GM20431 (cell line): Measurements from ENCODE around the gene PTCD1.
"Not testable (repeated sequence)": the region's sequence is repeated elsewhere in the genome, so short reads cannot be mapped to it uniquely, and the experiment has no call there.

Experiments used
- in situ Hi-C: fragments of 300-500 bp; cut with MseI, MboI; formaldehyde crosslinking; loops from one replicate; pipeline ENCODE4 v1.15.0; 2020; ENCODE audit warnings: low sequenced_read_pairs; ENCODE audit not compliant: unreplicated experiment

Gene PTCD1

GRCh38 chr7:99451936-99452335 lies 13.3 kb upstream of the PTCD1 start:
- in situ Hi-C loops: no loop called here

GRCh38 chr7:99449326-99449725 lies 10.7 kb upstream of the PTCD1 start:
- in situ Hi-C loops: no loop called here

- in situ Hi-C loops: no loop called here
These were observed 10.3 kb upstream of the PTCD1 start for GRCh38 chr7:99448855-99449254.

DNA sequence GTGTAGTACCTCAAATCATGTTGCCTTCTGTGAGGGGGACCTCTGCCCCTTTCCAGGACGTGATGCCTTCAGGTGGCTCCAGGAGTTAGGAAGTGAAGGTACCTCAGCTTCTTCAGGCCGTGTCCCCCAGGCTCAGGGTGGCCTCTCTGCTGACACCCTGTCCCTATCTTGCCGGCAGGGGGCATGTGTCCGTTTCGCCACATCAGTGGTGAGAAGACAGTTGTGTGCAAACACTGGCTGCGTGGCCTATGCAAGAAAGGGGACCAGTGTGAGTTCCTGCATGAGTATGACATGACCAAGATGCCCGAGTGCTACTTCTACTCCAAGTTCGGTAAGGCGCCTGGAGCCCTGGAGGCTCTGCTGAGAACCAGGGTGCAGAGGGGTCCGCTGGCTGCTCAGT lies 9.3 kb upstream of the PTCD1 start:
- in situ Hi-C loops: no loop called here

GRCh38 chr7:99446096-99446495 lies 7.5 kb upstream of the PTCD1 start:
- in situ Hi-C loops: no loop called here

- in situ Hi-C loops: no loop called here
These were observed 1.6 kb upstream of the PTCD1 start for GRCh38 chr7:99440195-99440594.

GRCh38 chr7:99437946-99438572 lies 539 bp downstream of the PTCD1 start:
- in situ Hi-C loops: no loop called here

DNA sequence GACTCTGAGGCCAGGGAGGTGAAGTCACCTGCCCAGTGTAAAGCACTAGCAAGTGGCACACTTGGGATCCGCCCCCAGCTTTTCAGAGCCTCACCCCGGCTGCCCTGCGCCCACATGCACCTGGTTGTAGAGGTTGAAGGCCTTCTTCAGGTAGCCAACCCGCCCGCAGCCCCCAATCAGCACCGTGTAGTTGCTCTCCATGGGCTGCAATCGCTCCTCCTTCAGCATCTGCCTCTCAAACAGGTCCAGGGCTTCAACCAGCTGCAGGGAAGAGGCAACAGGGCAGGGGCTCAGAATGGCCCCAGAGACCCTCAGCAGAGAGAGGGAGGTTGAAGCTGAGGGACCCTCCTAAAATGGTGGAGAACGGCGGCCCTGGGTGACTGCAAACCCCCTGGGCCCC lies 5.4 kb downstream of the PTCD1 start:
- in situ Hi-C loops: no loop called here

DNA sequence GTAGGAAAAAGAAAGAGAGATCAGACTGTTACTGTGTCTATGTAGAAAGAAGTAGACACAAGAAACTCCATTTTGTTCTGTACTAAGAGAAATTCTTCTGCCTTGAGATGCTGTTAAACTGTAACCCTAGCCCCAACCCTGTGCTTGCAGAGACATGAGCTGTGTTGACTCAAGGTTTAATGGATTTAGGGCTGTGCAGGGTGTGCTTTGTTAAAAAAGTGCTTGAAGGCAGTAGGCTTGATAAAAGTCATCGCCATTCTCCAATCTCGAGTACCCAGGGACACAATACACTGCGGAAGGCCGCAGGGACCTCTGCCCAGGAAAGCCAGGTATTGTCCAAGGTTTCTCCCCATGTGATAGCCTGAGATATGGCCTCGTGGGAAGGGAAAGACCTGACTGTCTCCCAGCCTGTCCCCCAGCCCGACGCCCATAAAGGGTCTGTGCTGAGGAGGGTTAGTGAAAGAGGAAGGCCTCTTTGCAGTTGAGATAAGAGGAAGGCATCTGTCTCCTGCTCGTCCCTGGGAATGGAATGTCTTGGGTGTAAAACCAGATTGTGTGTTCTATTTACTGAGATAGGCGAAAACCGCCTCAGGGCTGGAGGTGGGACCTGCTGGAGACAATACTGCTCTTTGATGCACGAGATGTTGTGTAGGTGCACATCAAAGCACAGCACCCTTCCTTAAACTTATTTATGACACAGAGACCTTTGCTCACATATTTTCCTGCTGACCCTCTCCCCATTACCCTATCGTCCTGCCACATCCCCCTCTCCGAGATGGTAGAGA lies 6.7 kb downstream of the PTCD1 start:
- in situ Hi-C loops: not testable (repeated sequence)

- in situ Hi-C loops: no loop called here
These were observed 8.8 kb downstream of the PTCD1 start for GRCh38 chr7:99429756-99430155.

- in situ Hi-C loops: no loop called here
These were observed 9.5 kb downstream of the PTCD1 start for GRCh38 chr7:99428972-99429566.

DNA sequence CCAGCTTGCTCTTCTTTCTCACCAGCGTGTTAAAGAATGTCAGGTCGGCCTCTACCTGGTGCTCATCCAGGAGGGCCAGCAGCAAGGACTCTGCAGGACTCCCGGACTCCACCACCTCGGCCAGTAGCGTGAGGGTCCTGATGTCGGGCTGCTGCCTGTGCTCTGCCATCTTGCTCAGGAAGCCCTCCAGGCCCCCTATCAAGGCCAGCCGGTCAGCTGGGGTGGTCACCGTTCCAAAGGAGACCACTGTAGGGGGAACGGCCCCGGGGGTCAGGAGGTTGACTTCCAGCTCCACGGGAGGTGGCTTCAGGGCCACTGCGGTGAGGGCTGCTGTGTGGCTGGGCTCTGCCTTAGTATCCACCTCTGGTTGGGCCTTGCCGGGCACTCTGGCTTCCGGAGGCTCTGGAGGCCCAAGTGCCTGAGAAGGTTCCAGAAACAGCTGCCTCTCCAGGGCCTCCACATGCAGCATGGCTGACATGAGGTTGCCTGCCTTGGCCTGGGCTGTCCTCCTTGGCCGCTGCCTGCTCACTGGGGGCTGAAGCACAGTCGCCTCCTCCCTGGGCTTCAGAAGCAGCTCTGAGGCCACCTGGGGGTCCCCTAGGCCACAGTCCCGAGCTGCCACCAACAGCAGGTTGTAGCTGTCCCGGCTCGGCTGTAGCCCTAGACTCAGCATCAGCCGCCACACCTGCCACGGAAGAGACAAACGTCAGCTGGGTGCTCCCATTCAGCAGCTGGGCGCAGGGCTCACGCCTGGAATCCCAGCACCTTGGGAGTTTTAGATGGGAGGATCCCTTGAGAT lies 13.5 kb downstream of the PTCD1 start:
- in situ Hi-C loops: no loop called here

GRCh38 chr7:99422625-99423024 lies 16.0 kb downstream of the PTCD1 start:
- in situ Hi-C loops: no loop called here

GRCh38 chr7:99422186-99422585 lies 16.4 kb downstream of the PTCD1 start:
- in situ Hi-C loops: no loop called here

DNA sequence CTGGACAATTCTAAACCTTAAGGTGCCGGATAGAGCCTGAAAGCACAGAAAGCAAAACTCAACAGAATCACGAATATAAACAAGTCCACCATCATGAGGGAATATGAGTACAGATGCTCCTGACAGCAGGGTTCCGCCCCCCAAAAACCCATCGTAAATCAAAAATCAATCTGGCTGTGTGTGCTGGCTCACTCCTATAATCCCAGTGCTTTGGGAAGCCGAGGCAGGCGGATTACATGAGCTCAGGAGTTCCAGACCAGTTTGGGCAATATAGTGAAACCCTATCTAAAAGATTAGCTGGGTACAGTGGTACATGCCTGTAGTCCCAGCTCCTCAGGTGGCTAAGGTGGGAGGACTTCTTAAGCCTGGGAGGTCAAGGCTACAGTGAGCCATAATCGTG lies 17.6 kb downstream of the PTCD1 start:
- in situ Hi-C loops: no loop called here

- in situ Hi-C loops: no loop called here
These were observed 18.4 kb downstream of the PTCD1 start for GRCh38 chr7:99420213-99420612.

GRCh38 chr7:99419323-99420021 lies 19.1 kb downstream of the PTCD1 start:
- in situ Hi-C loops: no loop called here

DNA sequence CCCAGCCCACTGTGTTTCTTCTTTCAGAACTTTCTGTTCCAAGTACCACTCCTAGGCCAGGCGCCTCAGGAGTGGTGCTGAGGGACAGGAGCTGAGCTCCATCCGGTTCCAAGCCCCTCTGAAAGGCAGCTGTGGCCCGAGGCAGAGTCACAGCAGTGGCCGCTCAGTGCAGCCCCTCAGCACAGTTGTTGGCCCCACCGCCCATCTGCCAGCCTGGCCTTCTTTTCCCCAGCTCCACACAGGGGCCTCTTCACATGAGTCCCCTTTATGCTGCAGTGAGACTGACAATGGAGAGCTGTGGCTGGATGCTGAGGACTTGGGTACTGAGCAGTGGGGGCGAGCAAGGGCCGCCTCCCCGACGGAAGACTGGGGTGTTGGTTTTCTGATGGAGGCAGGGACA lies 20.3 kb downstream of the PTCD1 start:
- in situ Hi-C loops: no loop called here

- in situ Hi-C loops: not testable (repeated sequence)
These were observed 23.0 kb downstream of the PTCD1 start for GRCh38 chr7:99415513-99416127.

DNA sequence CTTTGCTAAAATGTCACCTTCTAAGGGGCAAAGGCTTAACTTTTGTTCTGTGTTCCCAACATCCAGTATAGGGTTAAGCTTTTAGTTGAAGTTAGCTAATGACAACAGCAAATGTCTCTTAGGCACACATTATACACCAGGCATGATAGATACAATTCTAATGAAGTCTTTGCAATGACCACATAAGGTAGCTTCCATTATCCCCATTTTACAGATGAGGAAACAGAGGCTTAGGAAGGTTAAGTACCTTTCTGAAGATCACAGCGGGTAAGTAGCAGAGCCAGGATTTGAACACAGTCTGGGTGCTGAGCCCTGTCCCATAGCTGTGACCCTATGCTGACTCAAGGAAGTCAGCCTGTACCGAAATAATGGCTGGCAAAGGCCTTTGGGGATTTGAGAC lies 28.0 kb downstream of the PTCD1 start:
- in situ Hi-C loops: no loop called here
